ENCODE measurements around the gene LGALS9.
A peak's percentile ranks its signal among the peaks of the same experiment; 100 is the strongest.
"Not testable (repeated sequence)": the region's sequence is repeated elsewhere in the genome, so short reads cannot be mapped to it uniquely, and the experiment has no call there.

LGALS9 gene

GRCh38 chr17:27631897-27632725, 1.1 kb downstream of the LGALS9 start:
- DNase-seq = no peak

- peak; percentile 60 for DNase-seq
Measured at GRCh38 chr17:27632766-27633165, 1.8 kb downstream of the LGALS9 start.

GRCh38 chr17:27633312-27634025, 2.5 kb downstream of the LGALS9 start:
- DNase-seq = no peak

- no peak for DNase-seq
Measured at GRCh38 chr17:27634026-27634335, 3.0 kb downstream of the LGALS9 start.

GRCh38 chr17:27634776-27635175, 3.8 kb downstream of the LGALS9 start:
- no peak for DNase-seq

GRCh38 chr17:27635275-27635823, 4.4 kb downstream of the LGALS9 start:
- no peak for DNase-seq

GRCh38 chr17:27636005-27636520, 5.1 kb downstream of the LGALS9 start:
- not testable (repeated sequence) for DNase-seq

GRCh38 chr17:27637818-27638217, 6.8 kb downstream of the LGALS9 start:
- DNase-seq = not testable (repeated sequence)

- DNase-seq = not testable (repeated sequence)
Measured at GRCh38 chr17:27638415-27638914, 7.5 kb downstream of the LGALS9 start.

- DNase-seq = no peak
Measured at GRCh38 chr17:27640790-27641189, 9.8 kb downstream of the LGALS9 start.

GRCh38 chr17:27644586-27644985, 13.6 kb downstream of the LGALS9 start:
- no peak for DNase-seq

- DNase-seq = not testable (repeated sequence)
Measured at GRCh38 chr17:27645621-27646020, 14.6 kb downstream of the LGALS9 start.

GRCh38 chr17:27646232-27646631, 15.2 kb downstream of the LGALS9 start:
- no peak for DNase-seq

- no peak for DNase-seq
Measured at GRCh38 chr17:27647765-27648164, 16.8 kb downstream of the LGALS9 start.

- not testable (repeated sequence) for DNase-seq
Measured at GRCh38 chr17:27649111-27649571, 18.2 kb downstream of the LGALS9 start.

- DNase-seq = no peak
Measured at GRCh38 chr17:27649929-27650328, 18.9 kb downstream of the LGALS9 start.

- DNase-seq = no peak
Measured at GRCh38 chr17:27650836-27651235, 19.8 kb downstream of the LGALS9 start.

- DNase-seq = peak; percentile 59
Measured at GRCh38 chr17:27651411-27652345, 20.7 kb downstream of the LGALS9 start.

- DNase-seq = not testable (repeated sequence)
Measured at GRCh38 chr17:27653449-27653971, 22.5 kb downstream of the LGALS9 start.

- DNase-seq = no peak
Measured at GRCh38 chr17:27654136-27654535, 23.1 kb downstream of the LGALS9 start.

GRCh38 chr17:27654654-27655524, 23.9 kb downstream of the LGALS9 start:
- peak; percentile 79 for DNase-seq
